Fibroblast of mammary gland (primary cell): ENCODE data around the gene BABAM1.

Source experiments
- DNase-seq: peaks from one replicate; pipeline ENCODE4 v3.0.0-alpha.2; 2010; ENCODE audit warnings: low read depth
- H3K4me3 ChIP-seq: 2 replicates; pipeline ENCODE4 v1.5.1; 2011; ENCODE audit warnings: low read depth, mild to moderate bottlenecking, low read length, moderate library complexity; ENCODE audit not compliant: control insufficient read depth
- TF ChIP-seq, protein P1 (sequence below): conservative IDR thresholded peaks from 2 replicates; pipeline ENCODE4 v1.5.1; 2011; ENCODE audit warnings: low read depth, low read length, inconsistent platforms; ENCODE audit not compliant: control insufficient read depth, insufficient read depth

Gene BABAM1

DNA sequence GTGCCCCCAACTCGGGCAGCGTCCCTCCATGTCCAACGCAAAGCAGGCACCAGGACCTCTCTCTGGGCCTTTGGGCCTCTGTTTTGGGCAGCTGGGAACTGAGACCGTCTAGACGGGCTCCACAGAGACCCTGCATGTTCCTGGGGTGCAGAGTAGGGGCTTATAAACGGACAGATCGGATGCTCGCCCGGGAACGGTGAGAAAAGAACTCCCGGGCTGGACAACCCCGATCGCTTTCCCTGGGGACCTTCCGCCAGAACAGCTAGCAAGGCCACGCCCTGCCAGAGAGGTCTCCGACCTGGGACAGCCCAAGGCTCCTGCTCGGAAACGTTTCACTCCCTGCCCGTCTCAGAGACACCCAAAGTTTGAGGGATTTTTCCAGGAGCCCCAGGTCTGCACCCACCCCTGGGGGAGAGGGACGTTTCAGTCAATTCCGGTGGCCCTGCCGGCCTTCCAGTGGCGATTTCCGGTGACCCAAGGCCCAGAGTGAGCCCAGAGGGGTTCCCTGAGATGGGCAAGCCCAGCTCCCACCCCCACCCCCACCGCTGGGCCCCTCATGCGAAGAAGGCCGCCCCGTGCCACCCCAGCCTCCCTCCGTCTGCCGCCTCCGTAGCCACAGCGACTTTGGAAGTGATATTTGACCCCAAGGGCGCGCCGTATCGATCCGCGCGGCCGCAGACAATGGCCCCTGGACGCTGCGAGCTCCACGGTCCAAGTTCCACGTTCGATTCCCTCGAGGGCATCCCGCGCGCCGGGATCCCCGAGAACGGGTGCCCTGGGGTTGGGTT, 23.2 kb upstream of the BABAM1 start:
- DNase-seq, result peak; percentile 58
- H3K4me3 ChIP-seq, result peak overlapping the region; percentile 81
- TF ChIP-seq, protein P1, sequence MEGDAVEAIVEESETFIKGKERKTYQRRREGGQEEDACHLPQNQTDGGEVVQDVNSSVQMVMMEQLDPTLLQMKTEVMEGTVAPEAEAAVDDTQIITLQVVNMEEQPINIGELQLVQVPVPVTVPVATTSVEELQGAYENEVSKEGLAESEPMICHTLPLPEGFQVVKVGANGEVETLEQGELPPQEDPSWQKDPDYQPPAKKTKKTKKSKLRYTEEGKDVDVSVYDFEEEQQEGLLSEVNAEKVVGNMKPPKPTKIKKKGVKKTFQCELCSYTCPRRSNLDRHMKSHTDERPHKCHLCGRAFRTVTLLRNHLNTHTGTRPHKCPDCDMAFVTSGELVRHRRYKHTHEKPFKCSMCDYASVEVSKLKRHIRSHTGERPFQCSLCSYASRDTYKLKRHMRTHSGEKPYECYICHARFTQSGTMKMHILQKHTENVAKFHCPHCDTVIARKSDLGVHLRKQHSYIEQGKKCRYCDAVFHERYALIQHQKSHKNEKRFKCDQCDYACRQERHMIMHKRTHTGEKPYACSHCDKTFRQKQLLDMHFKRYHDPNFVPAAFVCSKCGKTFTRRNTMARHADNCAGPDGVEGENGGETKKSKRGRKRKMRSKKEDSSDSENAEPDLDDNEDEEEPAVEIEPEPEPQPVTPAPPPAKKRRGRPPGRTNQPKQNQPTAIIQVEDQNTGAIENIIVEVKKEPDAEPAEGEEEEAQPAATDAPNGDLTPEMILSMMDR, result no peak

GRCh38 chr19:17244618-17245534, 22.4 kb upstream of the BABAM1 start:
- no peak for DNase-seq
- H3K4me3 ChIP-seq, result peak overlapping the region; percentile 81
- TF ChIP-seq, protein P1, result no peak

GRCh38 chr19:17245535-17245984, 21.7 kb upstream of the BABAM1 start, which contains the start of gene NR2F6:
Gene NR2F6 (minus strand): TSS chr19:17245919. CDS start chr19:17245220, 699 bp downstream.
- TF ChIP-seq, protein P1, result no peak
- H3K4me3 ChIP-seq, result peak within 1 kb of the TSS; percentile 81
- DNase-seq, result no peak

GRCh38 chr19:17246681-17247425, 20.4 kb upstream of the BABAM1 start:
- H3K4me3 ChIP-seq, result peak overlapping the region; percentile 35
- peak; percentile 41 for DNase-seq

GRCh38 chr19:17248011-17248776, 19.0 kb upstream of the BABAM1 start:
- no peak for DNase-seq
- H3K4me3 ChIP-seq, result no peak overlapping the region
- TF ChIP-seq, protein P1, result no peak

More at GRCh38 chr19:17246681-17247425, 20.4 kb upstream of the BABAM1 start:
- TF ChIP-seq, protein P1, result no peak
